Measurements from ENCODE around the gene U2SURP.
A peak's percentile ranks its signal among the peaks of the same experiment; 100 is the strongest.

Gene U2SURP

GRCh38 chr3:143080196-143080595, 78.8 kb downstream of the U2SURP start:
- no peak for TF ChIP-seq CTCF (conservative IDR thresholded peaks at IDR 0.05; ENCODE audit: low read depth, low read length)
- no peak for DNase-seq (ENCODE audit: low read depth)
- H3K4me3 ChIP-seq (ENCODE audit: low read depth, low read length): no peak overlapping the region

GRCh38 chr3:143081365-143081764, 80.0 kb downstream of the U2SURP start:
- DNase-seq (ENCODE audit: low read depth): no peak
- H3K4me3 ChIP-seq (ENCODE audit: low read depth, low read length): no peak overlapping the region
- TF ChIP-seq CTCF (conservative IDR thresholded peaks at IDR 0.05; ENCODE audit: low read depth, low read length): no peak

GRCh38 chr3:143081844-143082778, 80.7 kb downstream of the U2SURP start:
- no peak for DNase-seq (ENCODE audit: low read depth)
- TF ChIP-seq CTCF (conservative IDR thresholded peaks at IDR 0.05; ENCODE audit: low read depth, low read length): no peak

GRCh38 chr3:143083781-143084180, 82.4 kb downstream of the U2SURP start:
- H3K4me3 ChIP-seq (ENCODE audit: low read depth, low read length): no peak overlapping the region
- no peak for TF ChIP-seq CTCF (conservative IDR thresholded peaks at IDR 0.05; ENCODE audit: low read depth, low read length)
- DNase-seq (ENCODE audit: low read depth): no peak

More at GRCh38 chr3:143081844-143082778, 80.7 kb downstream of the U2SURP start:
- no peak overlapping the region for H3K4me3 ChIP-seq (ENCODE audit: low read depth, low read length)

- H3K4me3 ChIP-seq (ENCODE audit: low read depth, low read length): no peak overlapping the region
- peak; percentile 29 for TF ChIP-seq CTCF (conservative IDR thresholded peaks at IDR 0.05; ENCODE audit: low read depth, low read length)
- peak; percentile 90 for DNase-seq (ENCODE audit: low read depth)
Observed at GRCh38 chr3:143084856-143085731, 83.7 kb downstream of the U2SURP start.

GRCh38 chr3:143088835-143089234, 87.5 kb downstream of the U2SURP start:
- no peak for DNase-seq (ENCODE audit: low read depth)

More at GRCh38 chr3:143088835-143089234, 87.5 kb downstream of the U2SURP start:
- no peak overlapping the region for H3K4me3 ChIP-seq (ENCODE audit: low read depth, low read length)
- TF ChIP-seq CTCF (conservative IDR thresholded peaks at IDR 0.05; ENCODE audit: low read depth, low read length): no peak

Measured in choroid plexus epithelial cell (primary cell).